Measurements from ENCODE around the gene PCDHA3. TPM values are rescaled to one million over a fixed set of nuclear protein-coding genes. Genes with fewer than 3 reads are reported as not detected.
A peak's percentile ranks its signal among the peaks of the same experiment; 100 is the strongest.
"Not testable (repeated sequence)": the region's sequence is repeated elsewhere in the genome, so short reads cannot be mapped to it uniquely, and the experiment has no call there.

PCDHA3 gene
- total RNA-seq (not detected), polyA plus RNA-seq (not detected), total RNA-seq (0 to 0.17 (median 0) reads per million in 6 experiments)

- Mint-ChIP-seq H3K27ac (peak within 1 kb of the TSS in 1 of 10 donors; percentile 65), H3K27me3 (peaks cover 20 to 42% (median 23%) of the 10 kb centered on the region in 5 donors), H3K36me3 (peaks cover 8 to 54% (median 28%) of the 10 kb centered on the region in 3 donors), H3K9me3 (peaks cover 16 to 73% (median 40%) of the 10 kb centered on the region in 9 donors), H3K4me3 (no peak within 1 kb of the TSS), H3K4me1 (no peaks in the 10 kb centered on the region)
- POLR2A ChIA-PET = no interaction called here
- no peak for ATAC-seq
- no peak for DNase-seq
These were observed at the start of gene PCDHA3 for GRCh38 chr5:140800816-140801493. TSS of gene PCDHA3 (plus strand) at chr5:140801057.

DNA sequence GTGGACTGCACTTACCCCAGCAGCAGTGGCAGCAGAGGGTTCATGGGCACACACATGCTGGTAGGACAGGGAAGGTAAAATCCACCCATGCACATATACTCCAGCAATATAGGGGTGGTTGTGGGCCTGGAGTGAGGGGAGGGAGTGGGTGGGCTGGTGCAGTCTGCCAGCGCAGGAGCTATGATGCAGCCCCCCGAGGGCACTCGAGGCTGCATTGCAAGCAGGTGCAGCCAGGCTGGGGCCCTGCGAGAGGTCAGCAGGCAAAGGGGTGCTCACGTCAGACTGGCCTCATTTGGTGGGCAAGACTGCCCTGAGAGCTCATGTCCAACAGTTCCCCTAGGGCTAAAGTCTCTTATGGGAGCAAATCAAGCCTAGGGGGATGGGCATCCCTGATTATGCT lies 47.3 kb upstream of the PCDHA3 start:
- H3K4me1 Mint-ChIP-seq = no peaks in the 10 kb centered on the region
- no peak for DNase-seq
- peaks cover 40 to 99% (median 74%) of the 10 kb centered on the region in 9 donors for H3K9me3 Mint-ChIP-seq
- POLR2A ChIA-PET = no interaction called here
- no peak overlapping the region for H3K27ac Mint-ChIP-seq
- no peak for ATAC-seq
- peaks cover 8 to 79% (median 32%) of the 10 kb centered on the region in 3 donors for H3K36me3 Mint-ChIP-seq
- H3K27me3 Mint-ChIP-seq = peaks cover 0 to 32% (median 10%) of the 10 kb centered on the region in 5 donors
- no peak overlapping the region for H3K4me3 Mint-ChIP-seq

DNA sequence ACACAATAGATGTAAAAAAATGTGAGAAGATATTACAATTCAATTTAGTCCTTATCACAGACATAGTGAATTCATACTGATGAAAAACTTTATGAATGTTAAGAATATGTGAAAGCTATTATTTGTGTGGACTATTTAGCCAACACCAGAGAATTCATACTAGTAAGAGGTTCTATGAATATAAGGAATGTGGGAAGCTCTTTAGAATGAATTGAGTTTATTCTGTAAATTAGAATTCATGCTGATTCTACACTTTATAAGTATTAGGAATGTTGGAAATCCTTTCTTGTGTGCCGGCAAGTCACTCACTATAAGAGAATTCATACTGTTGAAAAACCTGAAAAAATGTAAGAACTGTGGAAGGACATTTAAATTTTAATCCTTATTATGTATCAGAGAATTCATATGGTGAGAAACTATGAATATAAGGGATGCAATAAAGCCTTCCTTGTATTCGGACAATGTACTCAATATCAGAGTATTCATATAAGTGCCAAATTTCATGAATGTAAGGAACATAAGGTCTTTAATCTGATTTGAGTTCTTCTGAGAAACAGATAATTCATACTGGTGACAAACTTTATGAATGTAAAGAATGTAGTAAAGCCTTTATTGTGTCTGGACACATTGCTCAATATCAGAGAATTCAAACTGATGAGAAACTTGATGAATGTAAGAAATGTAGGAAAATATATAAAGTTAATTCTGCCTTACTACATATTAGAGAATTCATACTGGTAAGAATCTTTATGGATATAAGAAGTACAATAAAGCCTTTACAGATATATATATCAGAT lies 36.5 kb upstream of the PCDHA3 start:
- DNase-seq = no peak
- POLR2A ChIA-PET = no interaction called here
- ATAC-seq = no peak
- no peak overlapping the region for H3K4me3 Mint-ChIP-seq
- no peak overlapping the region for H3K27ac Mint-ChIP-seq
- peaks cover 20 to 98% (median 47%) of the 10 kb centered on the region in 9 donors for H3K9me3 Mint-ChIP-seq
- no peaks in the 10 kb centered on the region for H3K4me1 Mint-ChIP-seq
- H3K36me3 Mint-ChIP-seq = peaks cover 3 to 51% (median 47%) of the 10 kb centered on the region in 3 donors
- H3K27me3 Mint-ChIP-seq = peaks cover 0 to 5% (median 0%) of the 10 kb centered on the region in 5 donors

DNA sequence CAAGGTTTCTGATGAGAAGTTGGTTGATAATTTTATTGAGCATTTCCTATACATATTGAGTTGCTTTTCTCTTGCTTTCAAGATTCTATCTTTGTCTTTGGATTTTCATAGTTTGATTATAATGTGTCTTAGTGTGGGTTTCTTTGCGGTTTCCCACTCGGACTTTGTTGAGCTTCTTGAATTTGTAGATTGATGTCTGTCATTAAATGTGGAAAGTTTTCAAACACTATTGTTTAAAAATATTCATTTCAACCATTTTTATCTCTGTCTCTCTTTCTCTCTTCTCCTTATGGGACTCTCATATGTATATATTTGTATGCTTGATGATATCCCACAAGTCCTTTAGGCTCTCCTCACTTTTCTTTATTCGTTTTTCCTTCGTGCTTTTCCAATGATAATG lies 33.4 kb upstream of the PCDHA3 start:
- Mint-ChIP-seq H3K36me3 (peaks cover 4 to 57% (median 40%) of the 10 kb centered on the region in 3 donors), H3K27me3 (peaks cover 0 to 2% (median 0%) of the 10 kb centered on the region in 5 donors), H3K4me3 (no peak overlapping the region), H3K9me3 (peaks cover 31 to 99% (median 55%) of the 10 kb centered on the region in 9 donors), H3K27ac (no peak overlapping the region), H3K4me1 (no peaks in the 10 kb centered on the region)
- ATAC-seq (no peak), DNase-seq (no peak)
- POLR2A ChIA-PET = no interaction called here

- Mint-ChIP-seq H3K4me3 (no peak overlapping the region), H3K9me3 (peaks cover 24 to 100% (median 66%) of the 10 kb centered on the region in 9 donors), H3K27ac (no peak overlapping the region), H3K36me3 (peaks cover 14 to 76% (median 47%) of the 10 kb centered on the region in 3 donors), H3K27me3 (peaks cover 7 to 23% (median 17%) of the 10 kb centered on the region in 5 donors), H3K4me1 (no peaks in the 10 kb centered on the region)
- ATAC-seq (no peak), DNase-seq (no peak)
- POLR2A ChIA-PET = no interaction called here
These were observed 20.3 kb upstream of the PCDHA3 start for GRCh38 chr5:140780512-140780911.

DNA sequence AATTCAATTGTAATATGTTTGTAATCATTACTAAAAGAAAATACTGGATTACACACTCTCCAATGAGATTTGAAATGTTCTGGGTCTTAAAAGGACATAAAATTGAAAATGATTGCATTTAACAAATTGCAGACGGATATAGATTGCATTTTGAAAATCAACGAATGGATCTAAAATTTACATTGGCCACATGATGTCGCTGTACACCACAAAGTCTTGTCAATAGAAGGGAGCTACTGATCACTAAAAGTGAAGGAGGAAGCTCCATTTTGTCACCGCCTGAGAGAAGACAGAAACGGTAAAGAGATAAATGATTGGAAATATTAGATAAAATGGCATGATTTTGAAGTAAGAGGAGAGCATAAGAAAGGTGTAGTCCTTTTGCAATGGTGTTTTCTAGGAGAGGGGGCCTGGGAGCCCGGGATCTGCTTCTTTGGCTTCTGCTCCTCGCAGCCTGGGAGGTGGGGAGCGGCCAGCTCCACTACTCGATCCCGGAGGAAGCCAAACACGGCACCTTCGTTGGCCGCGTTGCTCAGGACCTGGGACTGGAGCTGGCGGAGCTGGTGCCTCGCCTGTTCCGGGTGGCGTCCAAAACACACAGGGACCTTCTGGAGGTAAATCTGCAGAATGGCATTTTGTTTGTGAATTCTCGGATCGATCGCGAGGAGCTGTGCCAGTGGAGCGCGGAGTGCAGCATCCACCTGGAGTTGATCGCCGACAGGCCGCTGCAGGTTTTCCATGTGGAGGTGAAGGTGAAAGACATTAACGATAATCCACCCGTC lies 14.8 kb upstream of the PCDHA3 start, which contains the start of gene PCDHA1:
TSS of gene PCDHA1 (plus strand) at position 236 of the 782 bp plus-strand sequence.
- H3K4me1 Mint-ChIP-seq = no peaks in the 10 kb centered on the region
- no peak for ATAC-seq
- H3K27me3 Mint-ChIP-seq = peaks cover 21 to 51% (median 31%) of the 10 kb centered on the region in 5 donors
- peaks cover 12 to 97% (median 51%) of the 10 kb centered on the region in 9 donors for H3K9me3 Mint-ChIP-seq
- POLR2A ChIA-PET = no interaction called here
- DNase-seq = no peak
- peaks cover 18 to 48% (median 47%) of the 10 kb centered on the region in 3 donors for H3K36me3 Mint-ChIP-seq
- peak within 1 kb of the TSS in 2 of 10 donors; percentile 43 to 82 for H3K27ac Mint-ChIP-seq
- no peak within 1 kb of the TSS for H3K4me3 Mint-ChIP-seq

DNA sequence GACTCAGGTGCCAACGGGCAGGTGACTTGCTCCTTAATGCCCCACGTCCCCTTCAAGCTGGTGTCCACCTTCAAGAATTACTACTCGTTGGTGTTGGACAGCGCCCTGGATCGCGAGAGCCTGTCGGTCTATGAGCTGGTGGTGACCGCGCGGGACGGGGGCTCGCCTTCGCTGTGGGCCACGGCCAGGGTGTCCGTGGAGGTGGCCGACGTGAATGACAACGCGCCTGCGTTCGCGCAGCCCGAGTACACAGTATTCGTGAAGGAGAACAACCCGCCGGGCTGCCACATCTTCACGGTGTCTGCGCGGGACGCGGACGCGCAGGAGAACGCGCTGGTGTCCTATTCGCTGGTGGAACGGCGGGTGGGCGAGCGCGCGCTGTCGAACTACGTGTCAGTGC lies 13.4 kb upstream of the PCDHA3 start:
- H3K4me1 Mint-ChIP-seq, H3K4me3 Mint-ChIP-seq, ATAC-seq, POLR2A ChIA-PET, H3K27ac Mint-ChIP-seq: not testable (repeated sequence)
- peak in 1 of 10 donors; percentile 53 for DNase-seq
- H3K27me3 Mint-ChIP-seq = peaks cover 28 to 56% (median 42%) of the 10 kb centered on the region in 5 donors
- H3K9me3 Mint-ChIP-seq = peaks cover 14 to 97% (median 52%) of the 10 kb centered on the region in 9 donors
- peaks cover 18 to 51% (median 49%) of the 10 kb centered on the region in 3 donors for H3K36me3 Mint-ChIP-seq

DNA sequence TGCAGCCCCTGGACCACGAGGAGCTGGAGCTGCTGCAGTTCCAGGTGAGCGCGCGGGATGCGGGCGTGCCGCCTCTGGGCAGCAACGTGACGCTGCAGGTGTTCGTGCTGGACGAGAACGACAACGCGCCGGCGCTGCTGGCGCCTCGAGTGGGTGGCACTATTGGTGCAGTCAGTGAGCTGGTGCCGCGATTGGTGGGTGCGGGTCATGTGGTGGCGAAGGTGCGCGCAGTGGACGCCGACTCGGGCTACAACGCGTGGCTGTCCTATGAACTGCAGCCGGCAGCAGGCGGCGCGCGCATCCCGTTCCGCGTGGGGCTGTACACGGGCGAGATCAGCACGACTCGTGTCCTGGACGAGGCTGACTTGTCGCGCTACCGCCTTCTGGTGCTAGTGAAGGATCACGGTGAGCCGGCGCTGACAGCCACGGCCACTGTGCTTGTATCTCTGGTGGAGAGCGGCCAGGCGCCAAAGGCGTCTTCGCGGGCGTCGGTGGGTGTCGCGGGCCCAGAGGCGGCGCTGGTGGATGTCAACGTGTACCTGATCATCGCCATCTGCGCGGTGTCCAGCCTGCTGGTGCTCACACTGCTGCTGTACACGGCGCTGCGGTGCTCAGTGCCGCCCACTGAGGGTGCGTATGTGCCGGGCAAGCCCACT lies 12.9 kb upstream of the PCDHA3 start:
- ATAC-seq = not testable (repeated sequence)
- Mint-ChIP-seq H3K9me3 (peaks cover 18 to 97% (median 53%) of the 10 kb centered on the region in 9 donors), H3K36me3 (peaks cover 18 to 51% (median 47%) of the 10 kb centered on the region in 3 donors)

GRCh38 chr5:140791089-140791488 lies 9.8 kb upstream of the PCDHA3 start:
- peaks cover 17 to 98% (median 53%) of the 10 kb centered on the region in 9 donors for H3K9me3 Mint-ChIP-seq
- H3K4me3 Mint-ChIP-seq = no peak overlapping the region

More for the DNA sequence above, 12.9 kb upstream of the PCDHA3 start:
- H3K27ac Mint-ChIP-seq, H3K4me1 Mint-ChIP-seq, POLR2A ChIA-PET, H3K4me3 Mint-ChIP-seq, DNase-seq: not testable (repeated sequence)
- peaks cover 31 to 57% (median 44%) of the 10 kb centered on the region in 5 donors for H3K27me3 Mint-ChIP-seq

GRCh38 chr5:140794595-140795258 lies 6.1 kb upstream of the PCDHA3 start, which contains the start of gene PCDHA2:
TSS of gene PCDHA2 (plus strand) at chr5:140794852.
- H3K4me1 Mint-ChIP-seq = no peaks in the 10 kb centered on the region
- H3K9me3 Mint-ChIP-seq = peaks cover 18 to 83% (median 50%) of the 10 kb centered on the region in 9 donors
- no peak within 1 kb of the TSS for H3K4me3 Mint-ChIP-seq
- no peak within 1 kb of the TSS for H3K27ac Mint-ChIP-seq
- peaks cover 8 to 64% (median 44%) of the 10 kb centered on the region in 3 donors for H3K36me3 Mint-ChIP-seq
- DNase-seq = no peak
- POLR2A ChIA-PET = no interaction called here
- no peak for ATAC-seq
- H3K27me3 Mint-ChIP-seq = peaks cover 27 to 50% (median 38%) of the 10 kb centered on the region in 5 donors

More at GRCh38 chr5:140791089-140791488, 9.8 kb upstream of the PCDHA3 start:
- H3K27me3 Mint-ChIP-seq = peaks cover 31 to 69% (median 47%) of the 10 kb centered on the region in 5 donors
- peaks cover 16 to 63% (median 54%) of the 10 kb centered on the region in 3 donors for H3K36me3 Mint-ChIP-seq
- H3K27ac Mint-ChIP-seq = no peak overlapping the region
- POLR2A ChIA-PET = no interaction called here
- ATAC-seq (no peak), DNase-seq (no peak)
- H3K4me1 Mint-ChIP-seq = no peaks in the 10 kb centered on the region

GRCh38 chr5:140795259-140795641 lies 5.6 kb upstream of the PCDHA3 start:
- Mint-ChIP-seq H3K36me3 (peaks cover 9 to 67% (median 44%) of the 10 kb centered on the region in 3 donors), H3K4me3 (no peak overlapping the region), H3K4me1 (no peaks in the 10 kb centered on the region), H3K27ac (no peak overlapping the region), H3K9me3 (peaks cover 18 to 83% (median 53%) of the 10 kb centered on the region in 9 donors), H3K27me3 (peaks cover 28 to 52% (median 39%) of the 10 kb centered on the region in 5 donors)
- ATAC-seq = no peak
- no peak for DNase-seq
- POLR2A ChIA-PET = no interaction called here
